ENCODE data around the gene PI3. TPM values are rescaled to one million over a fixed set of nuclear protein-coding genes. Genes with fewer than 3 reads are reported as not detected.

The PI3 gene
- total RNA-seq, 1 donor from 2014 or later: not detected

GRCh38 chr20:45156713-45157112 is 18.0 kb upstream of the PI3 start:
- no peak for DNase-seq (ENCODE audit: low spot score)
- intact Hi-C loops (cut with micrococcal nuclease): no loop called here
- H3K27me3 Mint-ChIP-seq (ENCODE audit: insufficient read depth): peaks cover 5% of the 10 kb centered on the region

GRCh38 chr20:45157962-45158361 is 16.7 kb upstream of the PI3 start:
- peaks cover 7% of the 10 kb centered on the region for H3K27me3 Mint-ChIP-seq (ENCODE audit: insufficient read depth)
- peaks cover 13% of the 10 kb centered on the region for H3K9me3 Mint-ChIP-seq
- no peaks in the 10 kb centered on the region for H3K36me3 Mint-ChIP-seq (ENCODE audit: low read depth)
- intact Hi-C loops (cut with micrococcal nuclease): no loop called here
- no peaks in the 10 kb centered on the region for H3K4me1 Mint-ChIP-seq (ENCODE audit: low read depth)
- no peak overlapping the region for H3K4me3 Mint-ChIP-seq
- no peak for DNase-seq (ENCODE audit: low spot score)
- no peak overlapping the region for H3K27ac Mint-ChIP-seq

More at GRCh38 chr20:45156713-45157112, 18.0 kb upstream of the PI3 start:
- Mint-ChIP-seq H3K27ac (no peak overlapping the region), H3K4me1 (ENCODE audit: low read depth) (no peaks in the 10 kb centered on the region), H3K4me3 (no peak overlapping the region), H3K36me3 (ENCODE audit: low read depth) (no peaks in the 10 kb centered on the region), H3K9me3 (peaks cover 13% of the 10 kb centered on the region)

- Mint-ChIP-seq H3K36me3 (ENCODE audit: low read depth) (no peaks in the 10 kb centered on the region), H3K4me3 (no peak overlapping the region), H3K4me1 (ENCODE audit: low read depth) (no peaks in the 10 kb centered on the region), H3K27ac (no peak overlapping the region), H3K9me3 (peaks cover 19% of the 10 kb centered on the region), H3K27me3 (ENCODE audit: insufficient read depth) (peaks cover 3% of the 10 kb centered on the region)
- intact Hi-C loops (cut with micrococcal nuclease): no loop called here
- DNase-seq (ENCODE audit: low spot score): no peak
Measured at GRCh38 chr20:45163083-45163803, 11.5 kb upstream of the PI3 start.

- intact Hi-C loops (cut with micrococcal nuclease): no loop called here
- DNase-seq (ENCODE audit: low spot score): no peak
- H3K4me1 Mint-ChIP-seq (ENCODE audit: low read depth): no peaks in the 10 kb centered on the region
- no peak overlapping the region for H3K27ac Mint-ChIP-seq
- no peak overlapping the region for H3K4me3 Mint-ChIP-seq
- peaks cover 11% of the 10 kb centered on the region for H3K27me3 Mint-ChIP-seq (ENCODE audit: insufficient read depth)
- H3K9me3 Mint-ChIP-seq: peaks cover 9% of the 10 kb centered on the region
- no peaks in the 10 kb centered on the region for H3K36me3 Mint-ChIP-seq (ENCODE audit: low read depth)
Measured at GRCh38 chr20:45164906-45165305, 9.8 kb upstream of the PI3 start.

- Mint-ChIP-seq H3K27ac (no peak overlapping the region), H3K4me3 (no peak overlapping the region), H3K27me3 (ENCODE audit: insufficient read depth) (peaks cover 22% of the 10 kb centered on the region), H3K4me1 (ENCODE audit: low read depth) (no peaks in the 10 kb centered on the region), H3K9me3 (no peaks in the 10 kb centered on the region), H3K36me3 (ENCODE audit: low read depth) (no peaks in the 10 kb centered on the region)
- intact Hi-C loops (cut with micrococcal nuclease): no loop called here
- DNase-seq (ENCODE audit: low spot score): no peak
Measured at GRCh38 chr20:45173522-45173921, 1.2 kb upstream of the PI3 start.

GRCh38 chr20:45176526-45177267 is 2.0 kb downstream of the PI3 start:
- Mint-ChIP-seq H3K27me3 (ENCODE audit: insufficient read depth) (peaks cover 6% of the 10 kb centered on the region), H3K36me3 (ENCODE audit: low read depth) (no peaks in the 10 kb centered on the region), H3K4me1 (ENCODE audit: low read depth) (peaks cover 5% of the 10 kb centered on the region), H3K9me3 (no peaks in the 10 kb centered on the region), H3K4me3 (no peak overlapping the region), H3K27ac (no peak overlapping the region)
- intact Hi-C loops (cut with micrococcal nuclease): no loop called here
- DNase-seq (ENCODE audit: low spot score): no peak

GRCh38 chr20:45179166-45179565 is 4.5 kb downstream of the PI3 start:
- Mint-ChIP-seq H3K36me3 (ENCODE audit: low read depth) (no peaks in the 10 kb centered on the region), H3K4me3 (no peak overlapping the region), H3K27me3 (ENCODE audit: insufficient read depth) (peaks cover 6% of the 10 kb centered on the region), H3K9me3 (no peaks in the 10 kb centered on the region), H3K27ac (no peak overlapping the region), H3K4me1 (ENCODE audit: low read depth) (peaks cover 5% of the 10 kb centered on the region)
- no peak for DNase-seq (ENCODE audit: low spot score)
- intact Hi-C loops (cut with micrococcal nuclease): no loop called here

GRCh38 chr20:45181639-45182038 is 6.9 kb downstream of the PI3 start:
- intact Hi-C loops (cut with micrococcal nuclease): no loop called here
- Mint-ChIP-seq H3K27me3 (ENCODE audit: insufficient read depth) (peaks cover 7% of the 10 kb centered on the region), H3K9me3 (no peaks in the 10 kb centered on the region), H3K36me3 (ENCODE audit: low read depth) (no peaks in the 10 kb centered on the region), H3K4me3 (no peak overlapping the region), H3K27ac (no peak overlapping the region), H3K4me1 (ENCODE audit: low read depth) (peaks cover 5% of the 10 kb centered on the region)
- DNase-seq (ENCODE audit: low spot score): no peak

- Mint-ChIP-seq H3K27me3 (ENCODE audit: insufficient read depth) (peaks cover 7% of the 10 kb centered on the region), H3K27ac (no peak overlapping the region), H3K4me3 (no peak overlapping the region), H3K36me3 (ENCODE audit: low read depth) (no peaks in the 10 kb centered on the region), H3K4me1 (ENCODE audit: low read depth) (peaks cover 5% of the 10 kb centered on the region), H3K9me3 (no peaks in the 10 kb centered on the region)
- DNase-seq (ENCODE audit: low spot score): no peak
- intact Hi-C loops (cut with micrococcal nuclease): no loop called here
Measured at GRCh38 chr20:45183084-45183483, 8.4 kb downstream of the PI3 start.

GRCh38 chr20:45187693-45188092 is 13.0 kb downstream of the PI3 start:
- Mint-ChIP-seq H3K9me3 (no peaks in the 10 kb centered on the region), H3K36me3 (ENCODE audit: low read depth) (no peaks in the 10 kb centered on the region), H3K27me3 (ENCODE audit: insufficient read depth) (peaks cover 9% of the 10 kb centered on the region), H3K4me3 (no peak overlapping the region), H3K27ac (no peak overlapping the region), H3K4me1 (ENCODE audit: low read depth) (no peaks in the 10 kb centered on the region)
- DNase-seq (ENCODE audit: low spot score): no peak
- intact Hi-C loops (cut with micrococcal nuclease): no loop called here

GRCh38 chr20:45189067-45189609 is 14.4 kb downstream of the PI3 start:
- H3K4me3 Mint-ChIP-seq: no peak overlapping the region
- intact Hi-C loops (cut with micrococcal nuclease): no loop called here
- DNase-seq (ENCODE audit: low spot score): no peak
- no peaks in the 10 kb centered on the region for H3K4me1 Mint-ChIP-seq (ENCODE audit: low read depth)
- no peak overlapping the region for H3K27ac Mint-ChIP-seq
- H3K9me3 Mint-ChIP-seq: no peaks in the 10 kb centered on the region
- no peaks in the 10 kb centered on the region for H3K36me3 Mint-ChIP-seq (ENCODE audit: low read depth)
- peaks cover 9% of the 10 kb centered on the region for H3K27me3 Mint-ChIP-seq (ENCODE audit: insufficient read depth)

GRCh38 chr20:45189861-45190260 is 15.2 kb downstream of the PI3 start:
- Mint-ChIP-seq H3K4me3 (no peak overlapping the region), H3K4me1 (ENCODE audit: low read depth) (no peaks in the 10 kb centered on the region), H3K36me3 (ENCODE audit: low read depth) (no peaks in the 10 kb centered on the region), H3K9me3 (no peaks in the 10 kb centered on the region), H3K27me3 (ENCODE audit: insufficient read depth) (peaks cover 10% of the 10 kb centered on the region), H3K27ac (no peak overlapping the region)
- intact Hi-C loops (cut with micrococcal nuclease): no loop called here
- no peak for DNase-seq (ENCODE audit: low spot score)

- intact Hi-C loops (cut with micrococcal nuclease): no loop called here
- no peak for DNase-seq (ENCODE audit: low spot score)
- no peaks in the 10 kb centered on the region for H3K9me3 Mint-ChIP-seq
- H3K27me3 Mint-ChIP-seq (ENCODE audit: insufficient read depth): peaks cover 9% of the 10 kb centered on the region
- no peaks in the 10 kb centered on the region for H3K36me3 Mint-ChIP-seq (ENCODE audit: low read depth)
- no peaks in the 10 kb centered on the region for H3K4me1 Mint-ChIP-seq (ENCODE audit: low read depth)
- H3K27ac Mint-ChIP-seq: no peak overlapping the region
- H3K4me3 Mint-ChIP-seq: no peak overlapping the region
Measured at GRCh38 chr20:45191926-45192325, 17.2 kb downstream of the PI3 start.
